HuH-7 (cell line): ENCODE results near the gene EEF2K.
A peak's percentile ranks its signal among the peaks of the same experiment; 100 is the strongest.
"Not testable (repeated sequence)": the region's sequence is repeated elsewhere in the genome, so short reads cannot be mapped to it uniquely, and the experiment has no call there.

Experiments
- DNase-seq: peaks from one replicate; pipeline ENCODE4 v3.0.0; 2011; ENCODE audit warnings: low spot score

The EEF2K gene

DNA sequence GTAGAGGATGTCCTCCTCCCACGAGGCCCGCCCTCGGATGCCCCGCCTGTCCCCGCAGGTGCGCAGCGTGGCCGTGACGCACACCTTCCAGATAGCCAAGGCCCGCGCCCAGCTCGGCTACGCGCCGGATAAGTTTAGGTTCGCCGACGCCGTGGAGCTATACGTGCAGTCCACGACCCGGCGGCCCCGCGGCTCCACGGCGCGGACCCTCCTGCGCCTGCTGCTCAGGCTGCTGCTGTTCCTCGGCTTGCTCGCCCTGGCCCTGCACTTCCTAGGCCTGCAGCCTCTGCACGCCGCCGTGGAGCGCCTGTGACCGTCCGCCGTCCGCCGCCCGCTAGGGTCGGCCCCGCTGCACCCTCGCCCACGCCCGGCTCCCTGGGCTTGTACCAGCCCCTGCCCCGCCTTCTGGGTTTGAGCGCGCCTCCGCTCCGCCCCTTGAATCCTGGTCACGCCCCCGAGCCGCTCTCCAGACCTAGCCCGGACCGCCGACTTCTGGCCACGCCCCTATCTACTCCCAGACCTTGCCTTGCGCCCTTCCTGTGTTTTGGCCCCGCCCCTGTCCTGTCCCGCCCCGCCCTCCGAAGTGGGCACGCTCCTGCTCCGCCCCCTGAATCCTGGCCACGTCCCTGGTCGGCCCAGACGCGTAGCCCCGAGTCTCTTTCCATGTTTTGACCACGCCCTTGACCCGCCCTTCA is 15.8 kb upstream of the EEF2K start:
- DNase-seq = peak; percentile 79

- DNase-seq = peak; percentile 83
These were observed 15.1 kb upstream of the EEF2K start for GRCh38 chr16:22190776-22191531.

DNA sequence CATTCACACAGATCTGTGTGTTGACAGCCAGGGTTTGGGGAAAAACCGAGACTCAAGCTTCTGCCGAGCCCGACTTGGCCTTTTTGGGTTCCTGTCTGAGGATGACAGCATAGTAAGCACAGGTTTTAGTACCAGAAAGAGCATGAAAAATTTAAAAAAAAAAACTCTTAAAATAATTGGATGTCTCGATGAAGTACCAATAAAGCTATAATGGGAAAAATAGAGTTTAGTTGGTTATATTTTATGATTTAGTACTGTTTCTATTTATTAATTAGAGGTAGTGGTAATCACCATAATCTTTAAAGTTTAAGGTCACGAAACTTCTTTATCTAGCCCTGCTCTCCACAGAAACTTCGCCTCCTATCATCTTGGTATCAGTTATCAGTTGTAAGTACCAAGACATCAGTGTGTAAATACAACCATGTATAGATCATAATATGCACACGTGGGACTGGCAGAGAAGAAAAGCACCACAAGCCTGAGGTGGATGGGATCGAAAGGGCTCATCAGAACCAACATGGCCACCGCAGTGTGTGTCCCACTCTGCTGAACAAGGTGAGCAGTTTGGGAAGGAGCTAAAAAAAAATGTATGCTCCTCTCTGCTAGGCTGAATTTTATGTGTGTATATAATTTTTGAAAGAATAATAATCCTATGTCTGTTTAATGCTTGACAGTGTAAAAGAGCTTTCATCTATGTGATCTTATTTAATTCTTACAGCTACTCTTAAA is 14.4 kb upstream of the EEF2K start:
- no peak for DNase-seq

DNA sequence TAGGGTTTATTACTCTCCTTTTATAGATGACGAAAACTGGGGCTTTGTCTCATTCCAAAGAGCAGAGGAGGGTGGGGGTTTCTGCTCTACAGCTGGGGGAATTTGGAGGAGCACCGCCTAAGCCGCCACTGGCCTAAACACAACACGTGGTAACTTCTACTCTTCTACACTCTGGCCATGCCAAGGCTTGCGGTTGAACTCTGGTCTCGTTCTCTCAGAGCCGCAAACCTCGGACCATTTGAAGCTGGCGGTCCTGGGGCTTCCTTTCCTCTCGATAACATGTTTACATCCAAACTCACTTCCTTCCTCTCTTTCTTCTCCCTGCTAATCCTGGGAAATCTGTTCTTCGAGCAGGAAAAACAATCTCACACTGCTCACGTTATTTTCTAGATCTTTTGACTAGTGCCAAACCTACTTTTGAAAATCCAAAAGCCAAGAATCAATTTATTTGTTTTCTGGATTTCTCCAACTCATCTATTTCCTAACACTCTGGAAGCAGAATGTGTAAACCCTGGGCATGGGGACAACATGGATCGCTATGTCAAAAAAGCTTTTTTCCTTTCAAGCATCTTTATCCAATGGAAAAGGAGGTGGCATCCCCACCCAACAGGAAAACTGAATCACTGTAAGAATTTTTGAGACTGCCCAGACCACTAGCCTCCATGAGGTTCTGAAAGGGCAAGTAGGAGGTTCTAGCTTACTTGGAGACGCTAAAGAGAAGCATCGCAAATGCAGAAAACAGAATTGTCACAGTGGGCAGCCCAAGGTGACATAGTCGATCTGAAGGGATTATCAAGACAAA is 13.6 kb upstream of the EEF2K start:
- DNase-seq = peak; percentile 32

DNA sequence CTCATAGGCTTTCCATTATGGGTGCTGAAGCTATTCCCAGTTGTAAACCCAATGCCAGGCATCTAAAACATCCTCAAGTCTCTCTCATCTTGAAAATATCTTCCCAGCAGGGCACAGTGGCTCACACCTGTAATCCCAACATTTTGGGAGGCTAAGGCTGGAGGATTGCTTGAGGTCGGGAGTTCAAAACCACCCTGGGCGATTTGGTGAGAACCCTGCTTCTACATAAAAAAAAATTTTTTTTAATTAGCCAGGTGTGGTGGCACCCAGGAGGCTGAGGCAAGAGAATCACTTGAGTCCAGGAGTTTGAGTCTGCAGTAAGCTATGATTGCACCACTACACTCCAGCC is 13.0 kb upstream of the EEF2K start:
- DNase-seq = no peak

DNA sequence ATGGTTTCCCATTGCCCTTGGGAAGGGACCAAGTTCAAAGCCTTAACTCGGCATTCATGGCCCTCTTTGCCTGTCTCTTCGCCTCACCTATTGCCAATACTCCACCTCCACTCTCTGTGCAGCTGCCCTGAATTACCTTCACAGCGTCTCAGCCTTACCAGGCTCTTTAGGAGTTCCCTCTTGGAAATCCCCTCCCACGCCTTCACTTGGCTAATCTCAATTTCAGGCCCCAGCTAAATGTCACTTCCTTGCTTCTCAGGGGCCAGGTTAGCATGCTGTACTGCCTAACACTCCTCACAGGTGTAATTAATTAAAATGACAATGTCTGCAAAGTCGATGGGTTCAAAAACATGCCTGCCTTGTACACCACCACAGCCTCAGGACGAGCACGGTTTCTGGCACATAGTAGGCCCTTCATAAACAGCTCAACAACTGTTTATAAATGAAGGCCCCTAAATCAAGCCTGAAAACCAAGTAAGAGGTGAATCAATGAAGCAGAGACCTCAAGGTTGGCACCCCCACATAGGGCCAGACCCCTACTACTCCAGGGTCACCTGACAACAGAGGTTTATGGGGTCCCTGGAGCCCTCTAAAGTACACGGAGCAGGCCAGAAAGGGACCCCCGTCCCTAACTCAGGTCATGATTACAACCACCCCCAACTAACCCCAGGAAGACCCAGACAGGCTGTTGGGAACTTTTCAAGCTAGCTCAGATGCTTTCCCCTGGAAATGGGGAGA is 11.2 kb upstream of the EEF2K start:
- no peak for DNase-seq

GRCh38 chr16:22195445-22195694 is 10.7 kb upstream of the EEF2K start:
- DNase-seq = no peak

GRCh38 chr16:22195695-22196558 is 10.2 kb upstream of the EEF2K start:
- peak; percentile 60 for DNase-seq

DNA sequence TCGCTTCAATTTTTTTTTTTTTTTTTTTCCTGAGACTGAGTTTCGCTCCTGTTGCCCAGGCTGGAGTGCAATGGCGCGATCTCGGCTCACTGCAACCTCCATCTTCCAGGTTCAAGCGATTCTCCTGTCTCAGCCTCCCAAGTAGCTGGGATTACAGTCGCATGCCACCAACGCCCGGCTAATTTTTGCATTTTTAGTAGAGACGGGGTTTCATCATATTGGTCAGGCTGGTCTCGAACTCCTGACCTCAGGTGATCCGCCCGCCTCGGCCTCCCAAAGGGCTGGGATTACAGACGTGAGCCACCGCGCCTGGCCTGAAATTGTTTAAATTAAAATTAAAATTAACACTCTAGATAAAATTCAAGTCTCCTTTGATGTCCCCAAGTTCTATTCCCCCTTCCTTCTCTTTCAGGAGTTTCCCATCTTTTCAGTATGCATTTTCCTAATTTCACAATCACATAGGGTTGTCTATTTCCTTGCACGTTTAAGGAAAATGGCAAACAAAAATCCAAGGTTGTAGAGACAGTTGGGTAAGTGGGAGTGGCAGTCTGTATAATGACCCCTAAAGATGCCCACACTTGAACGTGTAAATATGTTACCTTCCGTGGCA is 9.4 kb upstream of the EEF2K start:
- DNase-seq = not testable (repeated sequence)

- DNase-seq = no peak
These were observed 7.4 kb upstream of the EEF2K start for GRCh38 chr16:22198547-22199293.

DNA sequence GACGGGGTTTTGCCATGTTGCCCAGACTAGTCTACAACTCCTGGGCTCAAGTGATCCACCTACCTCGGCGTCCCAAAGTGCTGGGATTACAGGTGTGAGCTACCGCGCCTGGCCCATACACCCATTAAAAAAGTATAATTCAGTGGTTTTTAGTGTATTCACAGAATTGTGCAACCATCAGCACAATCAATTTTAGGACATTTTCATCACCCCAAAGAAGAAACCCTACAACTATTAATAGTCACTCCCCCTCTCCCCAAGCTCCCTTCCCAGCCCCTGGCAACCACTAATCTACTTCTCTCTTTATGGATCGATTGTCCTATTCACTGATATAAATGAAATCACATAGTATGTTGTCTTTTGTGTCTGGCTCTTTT is 3.8 kb upstream of the EEF2K start:
- DNase-seq = no peak

DNA sequence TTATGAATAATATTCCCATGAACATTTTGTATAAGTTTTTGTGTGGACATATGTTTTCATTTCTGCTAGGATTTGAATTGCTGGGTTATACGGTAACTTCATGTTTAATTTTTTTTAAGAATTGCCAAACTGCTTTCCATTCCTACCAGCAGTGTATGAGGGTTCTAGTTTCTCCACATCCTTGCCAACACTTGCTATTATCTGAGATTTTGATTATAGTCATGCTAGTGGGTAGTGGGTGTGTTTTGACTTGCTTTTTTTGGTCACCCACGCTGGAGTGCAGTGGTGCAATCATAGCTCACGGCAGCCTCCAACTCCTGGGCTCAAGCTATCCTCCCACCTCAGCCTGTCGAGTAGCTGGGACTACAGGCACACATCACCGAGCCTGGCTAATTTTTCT is 3.0 kb upstream of the EEF2K start:
- DNase-seq = no peak

- no peak for DNase-seq
These were observed 1.9 kb upstream of the EEF2K start for GRCh38 chr16:22204091-22204655.

- DNase-seq = no peak
These were observed 483 bp upstream of the EEF2K start for GRCh38 chr16:22205577-22206012.

- DNase-seq = no peak
These were observed 1.0 kb downstream of the EEF2K start for GRCh38 chr16:22206842-22207714.

DNA sequence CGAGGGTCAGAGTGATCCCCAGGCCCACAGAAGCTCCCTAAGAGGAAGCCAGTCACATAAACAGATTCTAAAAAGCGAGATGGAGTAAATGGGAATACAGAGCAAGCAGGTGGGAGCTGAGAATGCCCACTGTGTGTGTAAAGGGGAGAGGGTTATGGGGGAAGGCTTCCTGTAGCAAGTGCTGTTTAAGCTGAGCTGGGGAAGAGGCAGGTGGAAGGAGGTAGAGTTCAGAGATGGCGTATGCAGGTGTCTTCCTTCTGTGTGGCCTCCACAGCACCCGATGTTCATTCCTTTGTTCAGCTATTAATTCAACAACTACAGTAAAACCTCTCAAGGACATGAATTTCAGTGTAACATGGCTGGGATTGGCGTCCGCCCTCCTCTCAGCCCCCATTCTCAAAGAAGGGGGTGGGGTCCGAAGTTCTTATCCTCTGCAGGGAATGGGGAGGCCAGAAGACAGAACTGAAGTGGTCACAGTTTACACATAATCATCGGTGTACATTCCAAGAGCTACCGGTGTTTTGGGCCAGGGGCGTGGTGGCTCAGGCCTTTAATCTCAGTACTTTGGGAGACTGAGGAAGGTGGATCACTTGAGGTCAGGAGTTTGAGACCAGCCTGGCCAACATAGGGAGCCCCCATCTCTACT is 1.8 kb downstream of the EEF2K start:
- DNase-seq = no peak

DNA sequence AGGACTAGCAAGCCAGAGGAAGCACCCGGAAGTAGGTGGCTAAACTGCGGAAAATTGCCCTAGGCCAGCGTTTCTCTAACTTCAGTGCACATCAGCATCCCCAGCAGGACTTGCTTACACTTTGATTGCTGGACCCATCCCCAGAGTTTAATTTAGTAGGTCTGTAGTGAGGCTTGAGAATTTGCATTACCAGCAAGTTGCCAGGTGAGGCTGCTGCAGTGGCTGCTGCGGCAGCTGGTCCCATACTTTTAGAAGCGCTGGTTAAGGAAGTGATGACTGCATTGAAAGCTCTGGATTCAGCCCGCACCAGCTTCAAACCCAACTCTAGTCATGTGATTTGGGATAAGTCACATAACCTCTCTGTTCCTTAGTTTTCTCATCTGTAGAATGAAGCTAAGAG is 4.2 kb downstream of the EEF2K start:
- DNase-seq = no peak

DNA sequence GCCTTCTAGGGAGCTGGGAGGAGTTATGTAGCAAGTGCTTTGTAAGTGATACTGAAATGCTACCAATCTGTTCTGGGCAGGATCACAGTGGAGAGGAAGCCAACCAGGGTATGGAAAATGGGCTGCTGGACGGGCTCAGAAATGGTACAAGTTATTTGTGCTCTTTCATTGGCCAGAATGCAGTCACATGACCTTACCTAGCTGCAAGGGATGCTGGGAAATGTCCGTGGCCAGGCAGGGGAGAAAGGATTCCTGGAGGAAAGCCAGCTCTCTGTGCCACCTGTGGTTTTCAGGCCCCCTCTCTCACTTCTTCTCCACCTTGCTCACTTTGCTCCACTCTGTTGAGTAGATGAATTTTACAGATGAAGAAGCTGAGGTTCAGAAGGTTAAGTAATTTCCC is 4.8 kb downstream of the EEF2K start:
- no peak for DNase-seq
